ENCODE data around the gene PTX4. TPM values are rescaled to one million over a fixed set of nuclear protein-coding genes. Genes with fewer than 3 reads are reported as not detected.

The PTX4 gene
- total RNA-seq, 1 experiment from 2014 or later = not detected

- DNase-seq = no peak
- Mint-ChIP-seq H3K27ac (ENCODE audit: unreplicated experiment) (no peak overlapping the region), H3K27me3 (ENCODE audit: unreplicated experiment) (no peaks in the 10 kb centered on the region), H3K9me3 (ENCODE audit: low read depth, unreplicated experiment) (no peaks in the 10 kb centered on the region), H3K4me1 (ENCODE audit: low read depth, unreplicated experiment) (no peaks in the 10 kb centered on the region), H3K36me3 (ENCODE audit: insufficient read depth, unreplicated experiment) (no peaks in the 10 kb centered on the region), H3K4me3 (ENCODE audit: low read depth, unreplicated experiment) (no peak overlapping the region)
- no peak for TF ChIP-seq CTCF (IDR thresholded peaks at IDR 0.05; ENCODE audit: unreplicated experiment)
- CTCF ChIA-PET = no interaction called here
- no TSS peak for BruUV-seq (replicated peaks)
- intact Hi-C loops (cut with micrococcal nuclease; ENCODE audit: unreplicated experiment) = no loop called here
These were observed 43.5 kb upstream of the PTX4 start for GRCh38 chr16:1532081-1532760.

- Mint-ChIP-seq H3K27ac (ENCODE audit: unreplicated experiment) (no peak overlapping the region), H3K4me3 (ENCODE audit: low read depth, unreplicated experiment) (no peak overlapping the region), H3K27me3 (ENCODE audit: unreplicated experiment) (no peaks in the 10 kb centered on the region), H3K36me3 (ENCODE audit: insufficient read depth, unreplicated experiment) (no peaks in the 10 kb centered on the region), H3K4me1 (ENCODE audit: low read depth, unreplicated experiment) (no peaks in the 10 kb centered on the region), H3K9me3 (ENCODE audit: low read depth, unreplicated experiment) (no peaks in the 10 kb centered on the region)
- intact Hi-C loops (cut with micrococcal nuclease; ENCODE audit: unreplicated experiment) = no loop called here
- TF ChIP-seq CTCF (IDR thresholded peaks at IDR 0.05; ENCODE audit: unreplicated experiment) = no peak
- CTCF ChIA-PET = no interaction called here
- no TSS peak for BruUV-seq (replicated peaks)
- DNase-seq = no peak
These were observed 42.8 kb upstream of the PTX4 start for GRCh38 chr16:1531638-1531910.

- BruUV-seq (replicated peaks) = no TSS peak
- H3K36me3 Mint-ChIP-seq (ENCODE audit: insufficient read depth, unreplicated experiment) = no peaks in the 10 kb centered on the region
- H3K4me1 Mint-ChIP-seq (ENCODE audit: low read depth, unreplicated experiment) = no peaks in the 10 kb centered on the region
- DNase-seq = no peak
- H3K9me3 Mint-ChIP-seq (ENCODE audit: low read depth, unreplicated experiment) = no peaks in the 10 kb centered on the region
- no peak overlapping the region for H3K4me3 Mint-ChIP-seq (ENCODE audit: low read depth, unreplicated experiment)
- H3K27me3 Mint-ChIP-seq (ENCODE audit: unreplicated experiment) = no peaks in the 10 kb centered on the region
- CTCF ChIA-PET = no interaction called here
- no peak overlapping the region for H3K27ac Mint-ChIP-seq (ENCODE audit: unreplicated experiment)
- no peak for TF ChIP-seq CTCF (IDR thresholded peaks at IDR 0.05; ENCODE audit: unreplicated experiment)
- intact Hi-C loops (cut with micrococcal nuclease; ENCODE audit: unreplicated experiment) = no loop called here
These were observed 42.3 kb upstream of the PTX4 start for GRCh38 chr16:1530883-1531637.

- TF ChIP-seq CTCF (IDR thresholded peaks at IDR 0.05; ENCODE audit: unreplicated experiment) = no peak
- CTCF ChIA-PET = no interaction called here
- Mint-ChIP-seq H3K4me3 (ENCODE audit: low read depth, unreplicated experiment) (no peak overlapping the region), H3K36me3 (ENCODE audit: insufficient read depth, unreplicated experiment) (peaks cover 3% of the 10 kb centered on the region), H3K27ac (ENCODE audit: unreplicated experiment) (no peak overlapping the region), H3K4me1 (ENCODE audit: low read depth, unreplicated experiment) (no peaks in the 10 kb centered on the region), H3K27me3 (ENCODE audit: unreplicated experiment) (no peaks in the 10 kb centered on the region), H3K9me3 (ENCODE audit: low read depth, unreplicated experiment) (no peaks in the 10 kb centered on the region)
- no TSS peak for BruUV-seq (replicated peaks)
- no peak for DNase-seq
- intact Hi-C loops (cut with micrococcal nuclease; ENCODE audit: unreplicated experiment) = no loop called here
These were observed 41.7 kb upstream of the PTX4 start for GRCh38 chr16:1530349-1530882.

Data from Calu3 (cell line).